Stimulated activated CD8-positive, alpha-beta memory T cell treated with anti-CD3 and anti-CD28 coated beads, Interleukin-12 subunit alpha, Interleukin-12 subunit beta, amount 100 ng/mL, for 24 hours (primary cell): ENCODE measurements around the gene CACNG7.

ENCODE experiments used
- DNase-seq: peaks from one replicate; pipeline ENCODE4 v3.0.0-alpha.2; 2020; ENCODE audit errors: extremely low read depth

The CACNG7 gene

DNA sequence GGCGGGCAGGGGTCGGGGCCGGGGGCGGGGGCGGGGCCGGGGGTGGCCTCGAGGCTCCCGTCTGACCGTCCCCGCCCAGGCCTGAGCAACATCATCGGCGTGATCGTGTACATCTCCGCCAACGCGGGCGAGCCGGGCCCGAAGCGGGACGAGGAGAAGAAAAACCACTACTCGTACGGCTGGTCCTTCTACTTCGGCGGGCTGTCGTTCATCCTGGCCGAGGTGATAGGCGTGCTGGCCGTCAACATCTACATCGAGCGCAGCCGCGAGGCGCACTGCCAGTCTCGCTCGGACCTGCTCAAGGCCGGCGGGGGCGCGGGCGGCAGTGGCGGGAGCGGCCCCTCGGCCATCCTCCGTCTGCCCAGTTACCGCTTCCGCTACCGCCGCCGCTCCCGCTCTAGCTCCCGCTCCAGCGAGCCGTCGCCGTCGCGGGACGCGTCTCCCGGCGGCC lies 72.9 kb downstream of the CACNG7 start:
- no peak for DNase-seq

DNA sequence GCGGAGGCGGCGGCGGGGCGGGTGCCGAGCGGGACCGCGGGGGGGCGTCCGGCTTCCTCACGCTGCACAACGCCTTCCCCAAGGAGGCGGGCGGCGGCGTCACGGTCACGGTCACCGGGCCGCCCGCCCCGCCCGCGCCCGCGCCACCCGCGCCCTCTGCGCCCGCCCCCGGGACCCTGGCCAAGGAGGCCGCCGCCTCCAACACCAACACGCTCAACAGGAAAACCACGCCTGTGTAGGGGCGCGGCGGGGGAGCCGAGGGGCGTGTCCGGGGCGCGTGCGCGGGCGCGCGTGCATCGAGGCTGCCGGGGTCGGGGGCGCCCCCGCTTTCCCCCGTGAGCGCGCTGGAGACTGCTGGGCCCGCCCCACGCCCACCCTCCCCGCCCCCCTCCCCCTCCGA lies 73.5 kb downstream of the CACNG7 start:
- no peak for DNase-seq

DNA sequence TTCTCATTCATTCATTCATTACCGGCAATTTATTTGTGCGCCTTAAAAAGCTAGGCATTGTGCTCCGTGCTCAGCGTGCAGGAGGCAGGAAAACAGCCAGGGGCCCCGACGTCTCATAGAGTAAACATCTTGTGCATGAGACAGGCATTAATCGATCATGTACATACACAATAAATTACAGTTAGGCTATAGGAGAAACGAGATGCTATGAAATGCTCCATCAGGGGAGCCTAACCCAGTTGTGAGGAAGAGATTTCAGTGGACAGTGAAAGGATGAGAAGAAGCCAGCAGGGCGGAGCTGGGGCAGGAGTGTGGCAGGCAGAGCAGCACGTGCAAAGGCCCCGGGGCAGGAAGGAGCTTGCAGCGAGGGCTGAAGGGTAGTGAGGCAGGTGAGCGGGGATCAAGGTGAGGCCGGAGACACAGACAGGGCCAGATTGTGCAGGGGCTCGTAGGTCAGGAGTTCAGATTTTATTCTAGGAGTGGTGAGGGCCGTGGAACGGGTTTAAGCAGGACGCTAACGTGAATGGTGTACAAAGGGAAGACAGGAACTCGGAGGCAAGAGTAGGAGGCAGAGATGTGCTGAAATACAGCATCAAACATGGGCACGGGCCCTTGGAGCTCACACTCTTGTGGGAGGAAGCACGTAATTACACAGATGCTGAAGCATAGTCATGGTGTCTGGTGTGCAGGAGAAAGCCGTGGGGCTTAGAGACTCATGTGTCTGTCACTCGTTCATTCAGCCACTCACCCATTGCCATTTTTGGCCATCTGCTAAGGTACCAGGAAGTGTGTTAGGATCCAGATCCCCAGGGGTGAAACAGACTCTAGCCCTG lies 74.6 kb downstream of the CACNG7 start:
- DNase-seq = no peak

DNA sequence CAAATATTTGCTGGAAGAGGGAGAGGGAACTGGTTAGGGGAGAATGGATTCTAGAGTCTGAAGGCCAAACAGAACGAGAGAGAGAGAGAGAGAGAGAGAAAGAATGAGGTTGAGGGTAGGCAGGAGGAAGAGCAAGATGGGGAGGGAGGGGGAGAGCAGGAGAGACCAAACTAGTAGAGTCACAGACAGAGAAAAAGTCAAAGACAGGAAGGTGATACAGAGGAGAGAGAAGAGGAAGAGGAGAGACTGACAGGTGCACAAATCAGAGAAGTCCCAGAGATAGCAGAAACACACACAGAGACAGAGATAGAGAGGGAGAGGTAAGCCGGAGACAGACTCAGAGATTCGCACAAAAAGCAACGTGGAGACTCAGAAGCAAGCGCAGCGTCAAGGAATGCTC lies 76.8 kb downstream of the CACNG7 start:
- DNase-seq = no peak

DNA sequence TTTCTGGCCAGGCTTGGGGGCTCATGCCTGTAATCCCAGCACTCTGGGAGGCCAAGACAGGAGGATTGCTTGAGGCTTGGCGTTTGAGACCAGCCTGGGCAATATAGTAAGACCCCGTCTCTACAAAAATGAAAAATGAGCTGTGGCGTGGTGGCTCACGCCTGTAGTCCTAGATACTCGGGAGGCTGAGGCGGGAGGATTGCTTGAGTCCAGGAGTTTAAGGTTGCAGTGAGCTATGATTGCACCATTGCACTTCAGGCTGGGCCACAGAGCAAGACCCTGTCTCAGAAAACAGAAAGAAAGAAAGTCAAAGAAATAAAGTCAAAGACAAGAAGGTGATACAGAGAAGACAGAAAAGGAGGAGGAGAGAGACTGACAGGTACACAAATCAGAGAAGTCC lies 79.9 kb downstream of the CACNG7 start:
- no peak for DNase-seq

DNA sequence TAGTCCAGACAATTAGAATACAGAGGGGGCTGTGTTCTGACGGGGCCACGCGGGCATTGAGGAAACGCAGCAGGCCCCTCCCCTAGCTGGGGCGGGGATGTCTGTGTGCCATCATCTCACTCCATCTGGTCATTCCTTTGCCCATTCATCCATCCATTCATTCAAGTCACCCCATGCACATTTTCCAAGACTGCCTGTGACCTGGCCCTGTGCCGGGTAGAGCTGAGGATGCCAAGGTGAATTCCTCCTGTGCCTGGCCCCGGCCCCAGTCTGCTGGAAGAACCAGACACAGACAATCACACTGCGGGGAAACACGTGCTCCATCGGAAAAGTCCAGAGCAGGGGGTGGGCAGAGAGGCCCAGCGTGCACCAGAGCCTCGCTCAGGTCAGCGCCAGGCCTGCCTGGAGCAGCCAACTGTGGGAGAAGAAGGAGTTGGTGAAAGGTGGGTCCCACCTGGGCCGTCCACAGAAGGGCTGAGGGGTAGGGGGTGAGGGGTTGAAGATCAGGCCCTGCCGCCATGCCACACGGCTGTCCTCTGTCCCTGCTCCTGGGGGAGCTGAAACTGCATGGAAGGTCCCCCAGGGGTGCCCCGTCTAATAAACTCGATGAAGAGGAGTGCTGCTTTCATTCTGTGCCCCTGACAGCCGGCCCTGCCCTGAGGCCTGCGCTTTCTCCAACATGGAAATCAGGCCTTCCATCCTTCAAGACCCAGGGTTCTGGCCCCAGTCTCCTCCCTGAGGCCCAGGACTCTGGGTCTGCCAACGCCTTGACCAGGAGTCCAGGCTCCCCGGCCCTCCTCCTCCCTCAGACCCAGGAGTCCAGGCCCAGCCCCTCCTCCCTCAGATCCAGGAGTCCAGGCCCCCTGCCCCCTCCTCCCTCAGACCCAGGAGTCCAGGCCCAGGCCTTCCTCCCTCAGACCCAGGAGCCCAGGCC lies 80.8 kb downstream of the CACNG7 start:
- DNase-seq = no peak

DNA sequence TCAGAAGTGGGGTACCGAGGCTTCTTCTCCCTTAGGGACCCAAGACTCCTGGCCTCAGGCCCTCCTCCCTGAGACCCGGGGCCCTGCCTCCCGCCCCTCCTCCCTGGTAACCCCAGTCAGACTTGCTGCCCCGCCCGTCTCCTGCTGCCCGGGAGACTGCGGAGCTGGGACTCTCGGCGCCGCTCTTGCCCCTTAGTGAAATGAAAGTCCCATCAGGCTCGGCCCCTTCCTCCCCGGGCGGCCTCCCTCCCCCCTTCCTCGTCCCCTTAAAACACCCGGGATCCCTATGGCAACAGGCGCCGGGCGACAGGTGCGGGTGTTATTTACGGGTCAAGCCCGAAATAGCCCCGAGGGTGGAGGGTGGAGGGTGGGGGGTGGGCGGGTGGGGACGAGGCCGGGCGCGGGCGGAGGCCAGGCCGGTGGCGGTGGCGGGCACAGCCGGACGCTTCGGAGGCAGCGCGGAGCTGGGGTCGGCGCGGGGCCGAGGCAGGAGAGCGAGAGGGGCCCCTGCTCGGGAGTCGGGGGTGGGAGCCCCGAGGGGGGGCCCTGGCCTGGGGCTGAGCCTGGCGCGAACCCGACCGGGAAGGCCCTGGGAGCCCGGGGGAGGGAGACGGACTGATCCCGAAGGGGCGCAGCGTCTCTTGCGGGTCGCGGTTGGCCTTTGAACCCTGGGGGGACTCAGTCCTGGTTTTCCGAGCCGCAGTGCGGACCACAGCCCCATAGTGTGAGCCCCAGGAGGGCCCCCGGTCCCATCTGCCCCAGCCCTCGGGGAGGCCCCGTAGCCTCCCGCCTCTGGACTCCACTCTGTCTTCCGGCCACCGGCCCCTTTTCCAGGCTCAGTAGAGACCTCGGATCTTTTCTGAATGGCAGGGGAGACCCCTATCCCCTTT lies 82.4 kb downstream of the CACNG7 start, which contains the start of gene CACNG6:
Gene CACNG6 (plus strand): TSS at position 414 of the 890 bp plus-strand sequence. CDS start 1,241 bp downstream, outside the sequence.
- no peak for DNase-seq

DNA sequence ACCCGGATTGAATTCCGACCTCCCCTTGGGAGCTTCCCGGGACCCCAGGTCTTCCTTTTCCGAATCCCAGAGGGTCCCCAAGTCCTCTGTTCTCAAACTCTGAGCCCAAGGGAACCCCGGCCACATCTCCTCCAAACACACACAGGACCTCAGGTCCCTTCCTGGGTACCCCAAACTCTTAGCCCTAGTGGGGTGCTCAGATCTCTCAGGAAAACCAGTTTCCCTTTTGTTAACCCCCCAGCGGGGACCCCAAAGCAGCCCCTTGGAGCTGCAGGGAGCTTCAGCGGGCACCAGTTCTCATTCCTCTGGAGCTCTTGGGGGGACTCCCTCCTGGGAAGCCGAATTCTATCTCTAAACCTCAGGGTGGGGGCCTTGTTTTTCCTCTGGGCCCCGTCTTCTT lies 83.1 kb downstream of the CACNG7 start:
- DNase-seq = no peak

DNA sequence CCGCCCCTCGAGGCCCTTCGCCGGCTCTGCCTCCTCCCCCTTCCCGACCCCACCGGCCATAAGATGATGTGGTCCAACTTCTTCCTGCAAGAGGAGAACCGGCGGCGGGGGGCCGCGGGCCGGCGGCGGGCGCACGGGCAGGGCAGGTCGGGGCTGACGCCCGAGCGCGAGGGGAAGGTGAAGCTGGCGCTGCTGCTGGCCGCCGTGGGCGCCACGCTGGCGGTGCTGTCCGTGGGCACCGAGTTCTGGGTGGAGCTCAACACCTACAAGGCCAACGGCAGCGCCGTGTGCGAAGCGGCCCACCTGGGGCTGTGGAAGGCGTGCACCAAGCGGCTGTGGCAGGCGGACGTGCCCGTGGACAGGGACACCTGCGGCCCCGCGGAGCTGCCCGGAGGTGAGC lies 83.7 kb downstream of the CACNG7 start:
- no peak for DNase-seq

DNA sequence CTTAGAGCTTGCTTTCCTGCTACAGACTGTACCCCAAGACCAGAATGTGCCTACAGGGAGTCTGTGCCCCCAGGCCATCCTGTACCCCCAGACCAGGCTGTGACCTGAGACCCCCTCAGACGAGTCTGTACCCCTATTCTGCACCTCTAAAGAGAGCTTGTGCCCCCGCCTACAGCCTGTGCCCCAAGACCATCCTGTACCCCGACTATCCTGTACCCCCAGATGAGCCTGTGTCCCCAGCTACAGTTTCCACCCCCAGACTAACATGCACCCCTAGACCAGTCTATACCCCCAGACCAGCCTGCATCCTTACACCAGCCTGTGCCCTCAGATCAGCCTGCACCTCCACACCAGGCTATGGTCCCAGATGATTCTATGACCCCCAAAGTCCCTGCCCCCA lies 84.4 kb downstream of the CACNG7 start:
- DNase-seq = no peak
